ENCODE data around the gene LRP1B.

The LRP1B gene

GRCh38 chr2:142131010-142131669, at the start of gene LRP1B:
Gene LRP1B (minus strand): TSS chr2:142131016. CDS start chr2:142130729, 287 bp downstream.
- no peak for DNase-seq (ENCODE audit: low read depth, low spot score)

GRCh38 chr2:142179686-142180085, 48.9 kb upstream of the LRP1B start:
- DNase-seq (ENCODE audit: low read depth, low spot score): no peak

- no peak for DNase-seq (ENCODE audit: low read depth, low spot score)
Observed at GRCh38 chr2:142178604-142179003, 47.8 kb upstream of the LRP1B start.

GRCh38 chr2:142176941-142177340, 46.1 kb upstream of the LRP1B start:
- DNase-seq (ENCODE audit: low read depth, low spot score): no peak

- no peak for DNase-seq (ENCODE audit: low read depth, low spot score)
Observed at GRCh38 chr2:142175813-142176338, 45.1 kb upstream of the LRP1B start.

- no peak for DNase-seq (ENCODE audit: low read depth, low spot score)
Observed at GRCh38 chr2:142174176-142174575, 43.4 kb upstream of the LRP1B start.

- DNase-seq (ENCODE audit: low read depth, low spot score): no peak
Observed at GRCh38 chr2:142170847-142171246, 40.0 kb upstream of the LRP1B start.

- DNase-seq (ENCODE audit: low read depth, low spot score): no peak
Observed at GRCh38 chr2:142165790-142166189, 35.0 kb upstream of the LRP1B start.

- no peak for DNase-seq (ENCODE audit: low read depth, low spot score)
Observed at GRCh38 chr2:142153601-142154000, 22.8 kb upstream of the LRP1B start.

- no peak for DNase-seq (ENCODE audit: low read depth, low spot score)
Observed at GRCh38 chr2:142150453-142150852, 19.6 kb upstream of the LRP1B start.

- no peak for DNase-seq (ENCODE audit: low read depth, low spot score)
Observed at GRCh38 chr2:142144547-142144946, 13.7 kb upstream of the LRP1B start.

GRCh38 chr2:142142595-142142994, 11.8 kb upstream of the LRP1B start:
- DNase-seq (ENCODE audit: low read depth, low spot score): no peak

GRCh38 chr2:142140434-142140845, 9.6 kb upstream of the LRP1B start:
- DNase-seq (ENCODE audit: low read depth, low spot score): no peak

- DNase-seq (ENCODE audit: low read depth, low spot score): no peak
Observed at GRCh38 chr2:142139384-142139783, 8.6 kb upstream of the LRP1B start.

GRCh38 chr2:142136571-142136970, 5.8 kb upstream of the LRP1B start:
- DNase-seq (ENCODE audit: low read depth, low spot score): no peak

- DNase-seq (ENCODE audit: low read depth, low spot score): no peak
Observed at GRCh38 chr2:142134911-142135310, 4.1 kb upstream of the LRP1B start.

GRCh38 chr2:142130111-142131009, 456 bp downstream of the LRP1B start:
- DNase-seq (ENCODE audit: low read depth, low spot score): peak; percentile 47

GRCh38 chr2:142128105-142128504, 2.7 kb downstream of the LRP1B start:
- DNase-seq (ENCODE audit: low read depth, low spot score): no peak

- DNase-seq (ENCODE audit: low read depth, low spot score): no peak
Observed at GRCh38 chr2:142127248-142127647, 3.6 kb downstream of the LRP1B start.

GRCh38 chr2:142124706-142125105, 6.1 kb downstream of the LRP1B start:
- DNase-seq (ENCODE audit: low read depth, low spot score): no peak

- DNase-seq (ENCODE audit: low read depth, low spot score): no peak
Observed at GRCh38 chr2:142119347-142119746, 11.5 kb downstream of the LRP1B start.

GRCh38 chr2:142112757-142113221, 18.0 kb downstream of the LRP1B start:
- DNase-seq (ENCODE audit: low read depth, low spot score): no peak
